HepG2 (cell line): ENCODE results near the gene PPM1K. TPM values are rescaled to one million over a fixed set of nuclear protein-coding genes. Genes with fewer than 3 reads are reported as not detected.

ENCODE experiments used
- ATAC-seq: fragments of 200-7000 bp; cut with Tn5 transposase; 3 replicates; pipeline ENCODE4 v1.9.1; 2020; ENCODE audit warnings: mild to moderate bottlenecking, moderate library complexity
- BruUV-seq: library from RNA; stranded (reverse); fragments of 400-500 nt; replicated peaks from 2 replicates; lab custom pipeline; 2021; lab: Mats Ljungman, UMichigan
- CTCF ChIA-PET: fragments of 300-600 bp; formaldehyde crosslinking; extraction: SDS; loops from one replicate; lab custom pipeline; 2021; ENCODE audit warnings: low total read pairs, inconsistent platforms, low intra/inter-chr PET ratio; lab: Yijun Ruan, JAX
- POLR2A ChIA-PET: fragments of 350-600 bp; sonication (Branson Sonifier 250); formaldehyde crosslinking; loops from one replicate; lab custom pipeline; 2020; ENCODE audit warnings: antibody characterized with exemption, inconsistent platforms; lab: Yijun Ruan, JAX
- DNase-seq: peaks from one replicate; pipeline ENCODE4 v3.0.0-alpha.2; 2015; ENCODE audit warnings: low spot score
- FAIRE-seq: peaks from 3 replicates; lab custom pipeline; 2011; peaks lifted over from hg19 to GRCh38; lab: Jason Lieb, UNC
- H2AFZ ChIP-seq: one replicate; pipeline ENCODE4 v1.6.1; 2011; ENCODE audit warnings: low read length, inconsistent platforms
- H3K27ac ChIP-seq: fragments of 300-600 bp; 3 replicates; pipeline ENCODE4 v1.8.0; 2011; ENCODE audit warnings: mixed run types, mild to moderate bottlenecking, mixed read lengths, low read length, inconsistent platforms; ENCODE audit not compliant: insufficient read depth; ENCODE audit errors: extremely low read length
- H3K27me3 ChIP-seq, 2 experiments: fragments of 200-600 bp in 1 of 2; 2 replicates in 1 of 2; 3 replicates in 1 of 2; pipeline versions ENCODE4 v1.6.0 to v1.8.0; 2011; ENCODE audit warnings: low read length in 2 of 2, mild to moderate bottlenecking in 2 of 2, moderate library complexity in 2 of 2, inconsistent platforms in 1 of 2; ENCODE audit not compliant: insufficient read depth in 2 of 2, control insufficient read depth in 1 of 2
- H3K36me3 ChIP-seq, 2 experiments: fragments of 200-600 bp in 1 of 2; replicated peaks in 1 of 2; 2 replicates in 1 of 2; 3 replicates in 1 of 2; pipeline versions ENCODE4 v1.5.1 to v1.8.0; 2011; ENCODE audit warnings: low read length in 2 of 2, inconsistent platforms in 1 of 2; ENCODE audit not compliant: insufficient read depth in 2 of 2, control insufficient read depth in 1 of 2
- H3K4me1 ChIP-seq: 2 replicates; pipeline ENCODE4 v1.5.1; 2012; ENCODE audit warnings: low read length, inconsistent platforms; ENCODE audit not compliant: insufficient read depth
- H3K4me2 ChIP-seq: 2 replicates; pipeline ENCODE4 v1.6.0; 2011; ENCODE audit warnings: low read depth, low read length, inconsistent platforms
- H3K4me3 ChIP-seq, 3 experiments: fragments of 200-600 bp in 1 of 3; sonication (generic), shearing (Covaris generic) in 1 of 3; replicated peaks in 1 of 3; 2 replicates each; pipeline ENCODE4 v1.5.1; 2011 to 2016; ENCODE audit warnings: low read length in 3 of 3, inconsistent platforms in 2 of 3, low read depth in 2 of 3, mild to moderate bottlenecking in 2 of 3, control low read depth in 1 of 3, mixed read lengths in 1 of 3; ENCODE audit not compliant: insufficient read depth in 1 of 3
- H3K79me2 ChIP-seq: one replicate; pipeline ENCODE4 v1.6.1; 2011; ENCODE audit warnings: low read length, inconsistent platforms; ENCODE audit not compliant: insufficient read depth
- H3K9ac ChIP-seq: 2 replicates; pipeline ENCODE4 v1.6.0; 2011; ENCODE audit warnings: mild to moderate bottlenecking, low read depth, low read length, inconsistent platforms; ENCODE audit not compliant: insufficient read depth
- H3K9me3 ChIP-seq: 2 replicates; pipeline ENCODE4 v1.5.1; 2012; ENCODE audit warnings: mild to moderate bottlenecking, low read length
- H4K20me1 ChIP-seq: 2 replicates; pipeline ENCODE4 v1.6.0; 2011; ENCODE audit warnings: inconsistent platforms, mild to moderate bottlenecking, low read length, moderate library complexity; ENCODE audit not compliant: insufficient read depth
- BRD4 ChIP-seq: sonication (generic); formaldehyde crosslinking; IDR thresholded peaks from 2 replicates; pipeline ENCODE4 v1.4.0; 2020; ENCODE audit warnings: missing genetic modification reagents
- CAMTA2 ChIP-seq: sonication (generic); formaldehyde crosslinking; IDR thresholded peaks from 2 replicates; pipeline ENCODE4 v1.4.0; 2020; ENCODE audit warnings: mild to moderate bottlenecking, missing genetic modification reagents, borderline replicate concordance
- CEBPZ ChIP-seq: IDR thresholded peaks from 2 replicates; pipeline ENCODE4 v1.6.1; 2012; ENCODE audit warnings: low read length, improper control_type of control experiment
- DZIP1 ChIP-seq: sonication (generic); formaldehyde crosslinking; IDR thresholded peaks from 2 replicates; pipeline ENCODE4 v1.5.0; 2020; ENCODE audit warnings: mild to moderate bottlenecking, missing genetic modification reagents
- HNF1B ChIP-seq: sonication (generic); formaldehyde crosslinking; IDR thresholded peaks from 2 replicates; pipeline ENCODE4 v1.5.1; 2020; ENCODE audit warnings: mild to moderate bottlenecking, moderate library complexity, missing genetic modification reagents
- KLF9 ChIP-seq: IDR thresholded peaks from 2 replicates; pipeline ENCODE4 v1.6.1; 2016; ENCODE audit warnings: low read depth
- MTF1 ChIP-seq: sonication (generic); formaldehyde crosslinking; IDR thresholded peaks from 2 replicates; pipeline ENCODE4 v1.5.0; 2020; ENCODE audit warnings: missing genetic modification reagents
- MZF1 ChIP-seq: sonication (generic); formaldehyde crosslinking; IDR thresholded peaks from 2 replicates; pipeline ENCODE4 v1.8.1; 2023; ENCODE audit warnings: mild to moderate bottlenecking, missing genetic modification reagents, borderline replicate concordance
- SPEN ChIP-seq: sonication (generic); formaldehyde crosslinking; IDR thresholded peaks from 2 replicates; pipeline ENCODE4 v1.5.1; 2020; ENCODE audit warnings: low read depth, mild to moderate bottlenecking, missing genetic modification reagents
- TMF1 ChIP-seq: sonication (generic); formaldehyde crosslinking; IDR thresholded peaks from 2 replicates; pipeline ENCODE4 v1.8.1; 2022; ENCODE audit warnings: low read depth, missing genetic modification reagents
- ZBTB37 ChIP-seq: sonication (generic); formaldehyde crosslinking; IDR thresholded peaks from 2 replicates; pipeline ENCODE4 v1.4.0; 2020; ENCODE audit warnings: mild to moderate bottlenecking, missing genetic modification reagents
- WGBS: methylation state at CpG from one replicate; pipeline ENCODE4 v1.1.6; 2017; ENCODE audit warnings: low lambda C conversion rate; 5-methylcytosine and 5-hydroxymethylcytosine counted together
- in situ Hi-C: cut with HindIII; loops from 2 replicates; pipeline ENCODE4 v1.10.0; 2017; ENCODE audit warnings: low pct_unique_long_range_greater_than_20kb; ENCODE audit not compliant: extremely low pct_ligation_motif_present
- intact Hi-C: fragments of 100-400 bp; cut with micrococcal nuclease; formaldehyde crosslinking; loops from one replicate; pipeline ENCODE4 v1.10.0; 2022; ENCODE audit not compliant: unreplicated experiment
- polyA plus RNA-seq, 8 experiments: library from polyadenylated mRNA; depleted of rRNA in 3 of 8; stranded (reverse) in 7 of 8; unstranded in 1 of 8; fragments of >200 nt; fragmentation: Illumina TruSeq in 4 of 8; extraction: Trizol in 4 of 8; gene quantifications; 2 replicates each; pipeline versions ENCODE4 v1.2.1 to v1.2.3, GENCODE V29; 2011 to 2016; ENCODE audit warnings: low read depth in 4 of 8, missing spikeins in 1 of 8, mixed read lengths in 1 of 8; ENCODE audit not compliant: insufficient read depth in 1 of 8
- total RNA-seq, 5 experiments: library from RNA; depleted of rRNA; stranded (reverse); fragments of >200 nt; fragmentation: Illumina TruSeq; extraction: Trizol; gene quantifications; 2 replicates each; pipeline ENCODE4 v1.2.3, GENCODE V29; 2016; ENCODE audit warnings: low read depth in 1 of 5

The PPM1K gene
- total and polyA plus RNA-seq, 2 of the 13 experiments (the other 11 are each of a cell fraction or from before 2014, with no cell fraction given): 11.9 to 17.8 TPM

GRCh38 chr4:88276952-88277710, 7.2 kb downstream of the PPM1K start (continued):
- TF ChIP-seq KLF9 (no peak), SPEN (CRISPR knock-in tag) (no peak)

GRCh38 chr4:88275949-88276515, 8.3 kb downstream of the PPM1K start:
- H3K27ac ChIP-seq: no peak overlapping the region
- peaks cover 7% of the 10 kb centered on the region; the same call in 1 of the 2 replicates for H3K4me1 ChIP-seq
- H3K4me2 ChIP-seq: no peak overlapping the region
- no peaks in the 10 kb centered on the region for H3K9me3 ChIP-seq
- no peak overlapping the region for H2AFZ ChIP-seq
- POLR2A ChIA-PET: interaction anchor here (1.4 kb wide), 1 partner anchor 8 kb away, joined by 5 read pairs; the partner anchor contains the start of gene PPM1K
- ATAC-seq (no peak), FAIRE-seq (no peak), DNase-seq (no peak)
- BruUV-seq: no TSS peak
- 82% methylated on average over 4 of the region's 4 CpGs for WGBS
- no peaks in the 10 kb centered on the region; the same call in 1 of the 2 replicates for H4K20me1 ChIP-seq
- in situ Hi-C loops (no loop called here), intact Hi-C loops (no loop called here)
- no peak overlapping the region for H3K4me3 ChIP-seq
- peaks cover 0 to 3% of the 10 kb centered on the region in 2 experiments; a peak in 1 of 5 replicates for H3K36me3 ChIP-seq
- H3K27me3 ChIP-seq: no peaks in the 10 kb centered on the region
- TF ChIP-seq KLF9: no peak
- no peak for TF ChIP-seq ZBTB37 (CRISPR knock-in tag)
- TF ChIP-seq CEBPZ: no peak
- TF ChIP-seq DZIP1: no peak
- TF ChIP-seq TMF1 (CRISPR knock-in tag): no peak
- TF ChIP-seq BRD4: no peak
- no peak for TF ChIP-seq HNF1B (CRISPR knock-in tag)
- no peak for TF ChIP-seq MTF1 (CRISPR knock-in tag)
- TF ChIP-seq CAMTA2: no peak
- TF ChIP-seq MZF1: no peak
- H3K79me2 ChIP-seq: peaks cover 4% of the 10 kb centered on the region
- H3K9ac ChIP-seq: no peak overlapping the region
- CTCF ChIA-PET: no interaction called here
